Activated naive CD8-positive, alpha-beta T cell treated with anti-CD3 and anti-CD28 coated beads, Interleukin-2, amount 50 U/mL, for 24 hours (primary cell): ENCODE measurements around the gene NPHP4.

Source experiments
- ATAC-seq: fragments of 150-1000 bp; cut with Tn5 transposase; one replicate; pipeline ENCODE4 v1.10.0; 2021
- DNase-seq: peaks from one replicate; pipeline ENCODE4 v3.0.0; 2021
- H3K27ac Mint-ChIP-seq: one replicate; pipeline ENCODE4 v1.8.0; 2021; ENCODE audit warnings: mild to moderate bottlenecking, mixed read lengths
- H3K27me3 Mint-ChIP-seq: one replicate; pipeline ENCODE4 v1.8.0; 2021; ENCODE audit warnings: mixed read lengths
- H3K36me3 Mint-ChIP-seq: one replicate; pipeline ENCODE4 v1.8.0; 2021; ENCODE audit warnings: low read depth, mixed read lengths
- H3K4me1 Mint-ChIP-seq: one replicate; pipeline ENCODE4 v1.8.0; 2021; ENCODE audit warnings: mixed read lengths
- H3K4me3 Mint-ChIP-seq: one replicate; pipeline ENCODE4 v1.8.0; 2021; ENCODE audit warnings: mild to moderate bottlenecking, moderate library complexity, mixed read lengths
- H3K9me3 Mint-ChIP-seq: one replicate; pipeline ENCODE4 v1.8.0; 2021; ENCODE audit warnings: mixed read lengths

The NPHP4 gene

DNA sequence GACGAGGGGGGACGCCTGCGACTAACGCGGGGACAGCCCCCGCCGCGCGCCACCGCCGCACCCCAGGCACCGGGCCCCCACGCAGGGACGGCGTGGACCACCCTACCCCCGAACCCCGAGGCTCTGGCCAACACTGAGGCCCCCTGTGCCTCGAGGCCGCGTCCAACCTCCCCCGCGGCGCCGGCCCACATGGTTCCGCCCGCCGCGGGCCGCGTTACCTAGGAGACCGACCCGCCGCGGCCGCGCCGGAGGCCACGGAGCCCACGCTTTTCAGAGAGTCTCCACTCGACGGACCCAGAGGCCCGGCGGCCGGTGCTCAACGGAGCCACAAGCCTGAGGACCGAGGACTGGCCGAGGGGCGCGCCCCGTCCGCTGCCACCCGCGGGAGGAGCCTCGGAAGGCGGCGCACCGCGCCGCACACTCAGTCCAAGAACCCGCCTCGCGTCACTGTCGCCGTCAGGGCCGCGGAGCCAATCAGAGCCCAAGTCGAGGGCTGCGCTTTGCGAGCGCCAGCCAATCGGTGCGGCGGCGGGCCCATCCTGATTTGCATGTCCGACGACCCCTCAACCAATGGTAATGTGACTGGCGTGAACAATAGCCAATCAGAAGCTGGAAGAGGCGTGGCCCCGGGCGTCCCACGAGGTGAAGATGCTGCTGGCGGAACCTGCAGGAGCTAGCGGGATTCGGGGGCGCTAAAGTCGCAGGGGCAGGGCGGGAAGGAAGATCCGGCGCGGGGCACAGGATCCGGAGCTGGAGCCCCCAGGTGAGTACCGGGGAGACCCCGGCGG is at the start of gene NPHP4:
Gene NPHP4, minus strand, starts transcription at position 400 of the 788 bp plus-strand sequence. CDS start 6,136 bp downstream, outside the sequence.
- peak within 1 kb of the TSS; percentile 93 for H3K27ac Mint-ChIP-seq
- H3K27me3 Mint-ChIP-seq = peaks cover 2% of the 10 kb centered on the region
- DNase-seq (peak; percentile 99), ATAC-seq (peak; percentile 94)
- H3K9me3 Mint-ChIP-seq = no peaks in the 10 kb centered on the region
- H3K4me3 Mint-ChIP-seq = peak within 1 kb of the TSS; percentile 95
- H3K4me1 Mint-ChIP-seq = peaks cover 28% of the 10 kb centered on the region
- peaks cover 2% of the 10 kb centered on the region for H3K36me3 Mint-ChIP-seq

DNA sequence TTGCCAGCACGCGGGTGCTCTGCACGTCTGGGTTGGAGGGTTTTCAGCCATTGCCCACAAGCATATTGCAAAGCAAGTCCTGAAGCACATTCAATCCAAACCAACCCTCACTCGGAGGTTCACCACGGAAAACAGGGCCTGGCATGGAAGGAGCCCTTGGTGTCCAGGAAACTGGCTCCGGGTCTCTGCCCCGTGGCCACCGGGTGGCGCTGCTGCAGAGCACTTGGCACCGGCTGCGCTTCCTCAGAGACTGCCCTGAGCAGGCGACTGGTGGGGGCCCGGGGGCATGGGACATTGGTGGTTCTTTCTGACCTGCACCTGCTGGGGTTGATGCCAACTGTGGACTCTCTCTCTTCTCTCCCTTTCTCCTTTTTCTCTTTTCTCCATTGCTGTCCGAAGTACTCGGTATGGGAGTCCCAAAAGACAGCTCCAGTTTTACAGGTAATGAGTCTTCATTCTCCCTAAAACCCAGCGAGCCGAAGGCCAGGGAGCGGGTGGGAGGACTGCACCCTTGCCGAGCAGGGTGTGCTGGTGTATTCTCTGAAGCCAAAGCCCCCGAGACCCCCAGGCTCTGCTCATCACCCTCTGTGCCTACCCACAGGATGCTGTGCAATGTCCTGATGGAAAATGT is 49.3 kb upstream of the NPHP4 start:
- H3K4me3 Mint-ChIP-seq = no peak overlapping the region
- no peak overlapping the region for H3K27ac Mint-ChIP-seq
- H3K4me1 Mint-ChIP-seq = peaks cover 15% of the 10 kb centered on the region
- ATAC-seq (no peak), DNase-seq (peak; percentile 44)
- H3K36me3 Mint-ChIP-seq = peaks cover 28% of the 10 kb centered on the region
- H3K9me3 Mint-ChIP-seq = no peaks in the 10 kb centered on the region
- H3K27me3 Mint-ChIP-seq = no peaks in the 10 kb centered on the region

DNA sequence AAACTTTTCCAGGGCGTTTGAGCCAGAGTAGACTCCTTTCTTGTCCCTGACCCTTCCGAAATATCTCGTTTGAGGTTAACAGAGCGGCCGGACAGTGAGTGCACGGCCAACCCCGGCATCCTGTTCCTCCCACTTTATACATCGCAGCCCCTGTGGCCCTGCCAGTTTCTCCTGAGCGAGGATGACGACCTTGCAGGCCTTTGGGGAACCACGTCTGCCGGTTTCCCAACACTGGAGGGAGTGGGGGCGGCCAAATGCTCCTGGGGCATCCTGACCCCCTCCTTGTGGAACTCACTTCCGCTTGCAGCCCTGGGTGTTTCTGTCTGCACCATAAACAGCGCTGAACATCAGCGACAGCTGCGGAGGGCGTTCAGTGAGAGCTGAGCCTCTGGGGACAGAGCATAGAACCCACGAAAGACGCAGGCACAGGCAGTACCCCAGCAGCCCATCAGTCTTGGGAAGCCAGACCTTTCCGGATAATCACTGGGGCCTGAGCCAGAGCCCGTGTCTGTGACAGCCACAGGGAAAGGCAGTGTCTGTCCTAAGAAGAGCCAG is 48.7 kb upstream of the NPHP4 start:
- H3K4me1 Mint-ChIP-seq = peaks cover 20% of the 10 kb centered on the region
- H3K27ac Mint-ChIP-seq = no peak overlapping the region
- no peak overlapping the region for H3K4me3 Mint-ChIP-seq
- DNase-seq (no peak), ATAC-seq (no peak)
- no peaks in the 10 kb centered on the region for H3K27me3 Mint-ChIP-seq
- H3K36me3 Mint-ChIP-seq = peaks cover 25% of the 10 kb centered on the region
- H3K9me3 Mint-ChIP-seq = no peaks in the 10 kb centered on the region

GRCh38 chr1:6040444-6040843 is 48.2 kb upstream of the NPHP4 start:
- H3K9me3 Mint-ChIP-seq = no peaks in the 10 kb centered on the region
- H3K27me3 Mint-ChIP-seq = no peaks in the 10 kb centered on the region
- no peak for ATAC-seq
- H3K4me3 Mint-ChIP-seq = no peak overlapping the region
- no peak for DNase-seq
- peaks cover 24% of the 10 kb centered on the region for H3K4me1 Mint-ChIP-seq
- peaks cover 27% of the 10 kb centered on the region for H3K36me3 Mint-ChIP-seq
- H3K27ac Mint-ChIP-seq = no peak overlapping the region

- peaks cover 32% of the 10 kb centered on the region for H3K36me3 Mint-ChIP-seq
- H3K4me1 Mint-ChIP-seq = peaks cover 33% of the 10 kb centered on the region
- H3K4me3 Mint-ChIP-seq = no peak overlapping the region
- no peaks in the 10 kb centered on the region for H3K27me3 Mint-ChIP-seq
- ATAC-seq = no peak
- H3K27ac Mint-ChIP-seq = no peak overlapping the region
- DNase-seq = no peak
- no peaks in the 10 kb centered on the region for H3K9me3 Mint-ChIP-seq
Observed at GRCh38 chr1:6039031-6039430, 46.8 kb upstream of the NPHP4 start.

DNA sequence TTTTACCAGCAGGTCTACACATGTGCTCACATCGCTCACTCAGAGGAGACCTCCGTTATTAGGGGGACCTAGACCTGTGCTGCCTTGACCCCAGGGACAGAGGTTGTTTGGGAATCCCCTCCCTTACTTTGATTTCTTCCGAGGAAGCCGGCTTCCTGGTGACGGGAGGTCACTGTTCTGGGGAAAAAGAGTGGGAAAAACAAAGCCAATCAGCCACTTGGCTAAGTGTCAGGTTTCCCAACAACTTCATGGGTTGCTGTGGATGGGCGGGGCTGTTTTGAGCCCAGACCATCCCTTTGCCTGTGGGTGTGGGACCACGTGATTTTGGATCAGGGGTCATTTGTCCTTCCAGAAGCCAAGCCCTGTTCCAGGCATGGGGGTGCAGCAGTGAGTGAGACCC is 46.4 kb upstream of the NPHP4 start:
- ATAC-seq (no peak), DNase-seq (no peak)
- H3K9me3 Mint-ChIP-seq = no peaks in the 10 kb centered on the region
- peaks cover 35% of the 10 kb centered on the region for H3K4me1 Mint-ChIP-seq
- no peaks in the 10 kb centered on the region for H3K27me3 Mint-ChIP-seq
- no peak overlapping the region for H3K27ac Mint-ChIP-seq
- H3K36me3 Mint-ChIP-seq = peaks cover 29% of the 10 kb centered on the region
- no peak overlapping the region for H3K4me3 Mint-ChIP-seq

DNA sequence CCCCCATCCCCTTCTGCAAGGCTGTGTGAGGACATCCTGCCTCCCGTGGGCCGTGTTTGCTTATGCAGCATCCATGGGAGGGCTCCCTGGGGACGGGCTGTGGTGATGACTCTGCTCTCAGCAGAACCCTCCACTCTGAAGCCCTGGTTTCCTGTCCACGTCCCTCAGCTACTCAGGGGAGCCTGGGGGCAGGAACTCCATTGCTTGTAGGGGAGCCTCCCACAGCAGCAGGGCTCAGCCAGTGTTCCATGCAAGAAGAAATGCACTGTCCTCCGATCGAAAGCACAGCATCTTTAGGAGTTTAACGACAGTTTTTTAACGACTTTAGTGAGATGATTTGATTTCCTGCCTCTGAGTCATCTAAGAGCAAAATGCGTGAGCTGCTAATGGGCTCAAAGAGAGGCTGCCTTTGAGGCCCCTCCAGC is 45.1 kb upstream of the NPHP4 start:
- no peaks in the 10 kb centered on the region for H3K27me3 Mint-ChIP-seq
- ATAC-seq = peak; percentile 53
- no peak overlapping the region for H3K4me3 Mint-ChIP-seq
- peaks cover 46% of the 10 kb centered on the region for H3K4me1 Mint-ChIP-seq
- H3K36me3 Mint-ChIP-seq = peaks cover 31% of the 10 kb centered on the region
- no peaks in the 10 kb centered on the region for H3K9me3 Mint-ChIP-seq
- peak; percentile 20 for DNase-seq
- H3K27ac Mint-ChIP-seq = peak overlapping the region; percentile 52

GRCh38 chr1:6035719-6036118 is 43.5 kb upstream of the NPHP4 start:
- H3K36me3 Mint-ChIP-seq = peaks cover 33% of the 10 kb centered on the region

DNA sequence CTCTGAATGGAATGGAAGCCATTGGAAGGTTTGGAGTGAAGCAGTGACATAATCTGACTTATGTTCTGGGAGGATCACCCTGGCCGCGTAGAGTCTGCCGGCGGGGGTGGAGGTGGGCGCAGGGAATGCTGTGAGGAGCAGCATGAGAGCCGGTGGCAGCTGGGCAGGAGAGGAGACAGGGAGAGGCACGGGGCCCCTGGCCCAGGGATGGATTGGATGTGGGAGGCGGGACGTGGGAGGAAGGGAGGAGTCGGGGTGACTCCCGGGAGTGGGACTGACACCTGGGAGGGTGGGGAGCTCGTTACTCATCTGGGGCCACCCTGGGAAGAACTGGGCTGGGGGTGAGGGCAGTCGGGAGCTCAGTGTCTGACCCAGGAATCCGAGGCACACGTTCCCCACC is 43.1 kb upstream of the NPHP4 start:
- no peak overlapping the region for H3K4me3 Mint-ChIP-seq
- H3K27ac Mint-ChIP-seq = peak overlapping the region; percentile 70
- DNase-seq (no peak), ATAC-seq (no peak)
- H3K9me3 Mint-ChIP-seq = no peaks in the 10 kb centered on the region
- H3K36me3 Mint-ChIP-seq = peaks cover 37% of the 10 kb centered on the region
- peaks cover 65% of the 10 kb centered on the region for H3K4me1 Mint-ChIP-seq
- H3K27me3 Mint-ChIP-seq = no peaks in the 10 kb centered on the region

More at GRCh38 chr1:6035719-6036118, 43.5 kb upstream of the NPHP4 start:
- DNase-seq (no peak), ATAC-seq (no peak)
- Mint-ChIP-seq H3K4me1 (peaks cover 61% of the 10 kb centered on the region), H3K27ac (peak overlapping the region; percentile 28), H3K4me3 (no peak overlapping the region), H3K27me3 (no peaks in the 10 kb centered on the region), H3K9me3 (no peaks in the 10 kb centered on the region)

- H3K9me3 Mint-ChIP-seq = no peaks in the 10 kb centered on the region
- no peak for ATAC-seq
- no peak overlapping the region for H3K4me3 Mint-ChIP-seq
Observed at GRCh38 chr1:6034750-6035096, 42.5 kb upstream of the NPHP4 start.

GRCh38 chr1:6033986-6034749 is 41.9 kb upstream of the NPHP4 start:
- Mint-ChIP-seq H3K27me3 (no peaks in the 10 kb centered on the region), H3K36me3 (peaks cover 45% of the 10 kb centered on the region), H3K27ac (peak overlapping the region; percentile 70), H3K4me1 (peaks cover 76% of the 10 kb centered on the region), H3K4me3 (no peak overlapping the region), H3K9me3 (no peaks in the 10 kb centered on the region)
- DNase-seq = peak; percentile 48
- ATAC-seq = peak; percentile 15

More at GRCh38 chr1:6034750-6035096, 42.5 kb upstream of the NPHP4 start:
- Mint-ChIP-seq H3K27ac (peak overlapping the region; percentile 70), H3K27me3 (no peaks in the 10 kb centered on the region), H3K4me1 (peaks cover 71% of the 10 kb centered on the region), H3K36me3 (peaks cover 39% of the 10 kb centered on the region)
- no peak for DNase-seq

DNA sequence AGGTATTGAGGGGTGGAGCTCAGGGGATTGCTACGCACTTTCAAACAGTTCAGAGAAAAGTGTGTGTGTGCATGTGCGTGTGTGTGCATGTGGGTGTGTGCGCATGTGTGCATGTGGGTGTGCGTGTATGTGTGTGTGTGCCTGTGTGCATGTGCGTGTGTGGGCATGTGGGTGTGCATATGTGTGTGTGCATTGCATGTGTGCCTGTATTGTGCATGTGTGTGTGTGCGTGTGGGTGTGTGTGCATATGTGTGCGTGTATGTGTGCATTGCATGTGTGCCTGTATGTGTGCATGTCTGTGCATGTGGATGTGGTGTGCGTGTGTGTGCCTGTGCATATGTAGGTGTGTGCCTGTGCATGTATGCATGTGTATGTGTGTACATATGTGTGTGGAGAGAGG is 40.9 kb upstream of the NPHP4 start:
- Mint-ChIP-seq H3K36me3 (peaks cover 53% of the 10 kb centered on the region), H3K4me1 (peaks cover 86% of the 10 kb centered on the region), H3K9me3 (no peaks in the 10 kb centered on the region), H3K27me3 (no peaks in the 10 kb centered on the region), H3K4me3 (no peak overlapping the region), H3K27ac (peak overlapping the region; percentile 38)
- DNase-seq (no peak), ATAC-seq (no peak)

- Mint-ChIP-seq H3K4me3 (peak overlapping the region; percentile 21), H3K9me3 (no peaks in the 10 kb centered on the region), H3K27me3 (no peaks in the 10 kb centered on the region), H3K27ac (peak overlapping the region; percentile 26), H3K4me1 (peaks cover 82% of the 10 kb centered on the region), H3K36me3 (peaks cover 60% of the 10 kb centered on the region)
- DNase-seq (no peak), ATAC-seq (no peak)
Observed at GRCh38 chr1:6030547-6031261, 38.5 kb upstream of the NPHP4 start.

GRCh38 chr1:6030132-6030531 is 37.9 kb upstream of the NPHP4 start:
- Mint-ChIP-seq H3K27ac (peak overlapping the region; percentile 26), H3K27me3 (no peaks in the 10 kb centered on the region), H3K4me3 (peak overlapping the region; percentile 21), H3K36me3 (peaks cover 56% of the 10 kb centered on the region), H3K4me1 (peaks cover 82% of the 10 kb centered on the region), H3K9me3 (no peaks in the 10 kb centered on the region)
- ATAC-seq (no peak), DNase-seq (no peak)
